Heart right ventricle (tissue), 16 donors: ENCODE data around the gene APOM. TPM values are rescaled to one million over a fixed set of nuclear protein-coding genes. Genes with fewer than 3 reads are reported as not detected.

Experiments used
- ATAC-seq, 8 donors: fragments of 200-7000 bp; cut with Tn5 transposase; one replicate each; pipeline ENCODE4 v1.9.1; 2020; ENCODE audit warnings: mild to moderate bottlenecking in 8 of 8, moderate library complexity in 8 of 8, moderate number of reproducible peaks in 1 of 8
- DNase-seq, 2 donors: peaks; one replicate each; pipeline ENCODE4 v3.0.0-alpha.2; 2020
- H3K27ac ChIP-seq, 10 donors: fragments of 200-600 bp; sonication (generic) in 2 of 10; one replicate each; pipeline versions ENCODE4 v1.5.0 to v1.8.0; 2020 to 2022; ENCODE audit warnings: mild to moderate bottlenecking in 3 of 10
- H3K27me3 ChIP-seq, 7 donors: fragments of 200-600 bp; one replicate each; pipeline ENCODE4 v1.8.0; 2021 to 2022; ENCODE audit warnings: mild to moderate bottlenecking in 2 of 7
- H3K36me3 ChIP-seq, 9 donors: fragments of 200-600 bp; sonication (generic) in 1 of 9; one replicate each; pipeline versions ENCODE4 v1.5.0 to v1.8.0; 2020 to 2022; ENCODE audit warnings: mild to moderate bottlenecking in 2 of 9
- H3K4me1 ChIP-seq, 9 donors: fragments of 200-600 bp; sonication (generic) in 1 of 9; one replicate each; pipeline versions ENCODE4 v1.5.0 to v1.8.0; 2020 to 2022; ENCODE audit warnings: mild to moderate bottlenecking in 4 of 9
- H3K4me3 ChIP-seq, 10 donors: fragments of 200-600 bp; sonication (generic) in 2 of 10; one replicate each; pipeline versions ENCODE4 v1.5.0 to v1.8.0; 2020 to 2022; ENCODE audit warnings: mild to moderate bottlenecking in 7 of 10, moderate library complexity in 2 of 10
- H3K9me3 ChIP-seq, 11 donors: fragments of 200-600 bp in 10 of 11; sonication (generic) in 2 of 11; one replicate each; pipeline versions ENCODE4 v1.5.0 to v1.8.0; 2013 to 2022; ENCODE audit warnings: mild to moderate bottlenecking in 2 of 11, control low read depth in 1 of 11, moderate library complexity in 1 of 11
- WGBS, 2 donors: extraction: QIAGEN DNeasy Blood & Tissue Kit; methylation state at CpG; one replicate each; pipeline ENCODE4 v1.1.7; 2013; ENCODE audit warnings: inconsistent platforms in 1 of 2; 5-methylcytosine and 5-hydroxymethylcytosine counted together
- intact Hi-C, 10 donors: fragments of 100-400 bp; cut with DNase I; formaldehyde crosslinking; loops; one replicate each; pipeline versions ENCODE4 v1.11.1 to v1.14.2; 2022
- microRNA-seq, 2 donors: library from miRNA; unstranded; fragments of <30 nt; microRNA quantifications; one replicate each; pipeline ENCODE4 v1.2.0, GENCODE V29; 2021
- polyA plus RNA-seq, 2 donors: library from polyadenylated mRNA; stranded (reverse); fragments of 200-250 nt; gene quantifications; one replicate each; pipeline ENCODE4 v1.2.3, GENCODE V29; 2013
- total RNA-seq, 10 donors: library from RNA; stranded (reverse); fragmentation: NEBNext Ultra II Directional in 3 of 10; extraction: Animal tissue kit (Norgen Biotek cat#: 25700) in 3 of 10; gene quantifications; one replicate each; pipeline versions ENCODE4 v1.2.1 to v1.2.4, GENCODE V29; 2021 to 2023
- TF ChIP-seq, protein P1 (sequence below), 9 donors: fragments of 200-600 bp; sonication (generic) in 2 of 9; IDR thresholded peaks; one replicate each; pipeline versions ENCODE4 v1.5.0 to v1.8.0; 2021 to 2022; ENCODE audit warnings: antibody characterized with exemption in 9 of 9, mild to moderate bottlenecking in 5 of 9, moderate library complexity in 1 of 9
- donor health status: Arrhythmogenic right ventricular cardiomyopathy.
- donor health status: ischemic (EF 13 %, LVEDD 7.1; RV severe dilation, severe dysfunction).
- donor health status: healthy with polysubstance abuse.
- donor health status: DM: no; HTN: yes; CAD: no.
- donor health status: DM: no; HTN: no; CAD: no.
- donor health status: ischemic (EF 25% LVEDD 6.9; RV normal size, moderate dysfunction).
- donor health status: ischemic (EF 25% LVEDD 5.7; RV mildly dilated, moderate dysfunction).
- donor health status: healthy.
- donor health status: DM: yes; HTN: yes; CAD: no.
- donor health status: Ischemic cardiomyopathy.
- donor health status: ischemic (EF 35%, LVEDD 5.7; RV mildly dilated, moderate dysfunction).
- donor health status: nonischemic (EF 11% LVEDD 7.7; RV severe dilation, severe dysfunction).
- donor health status: DM: yes; HTN: yes; CAD: no.
- donor health status: PGD.
- donor health status: ischemic (EF 29% LVEDD 5.4; RV normal size, mild dysfunction).
- donor health status: nonischemic (EF 23%, LVEDD 6.1; RV moderate dilation, normal function).

APOM gene
- total and polyA plus RNA-seq, 12 donors: 1.8 to 7.4 (median 3.0) TPM

DNA sequence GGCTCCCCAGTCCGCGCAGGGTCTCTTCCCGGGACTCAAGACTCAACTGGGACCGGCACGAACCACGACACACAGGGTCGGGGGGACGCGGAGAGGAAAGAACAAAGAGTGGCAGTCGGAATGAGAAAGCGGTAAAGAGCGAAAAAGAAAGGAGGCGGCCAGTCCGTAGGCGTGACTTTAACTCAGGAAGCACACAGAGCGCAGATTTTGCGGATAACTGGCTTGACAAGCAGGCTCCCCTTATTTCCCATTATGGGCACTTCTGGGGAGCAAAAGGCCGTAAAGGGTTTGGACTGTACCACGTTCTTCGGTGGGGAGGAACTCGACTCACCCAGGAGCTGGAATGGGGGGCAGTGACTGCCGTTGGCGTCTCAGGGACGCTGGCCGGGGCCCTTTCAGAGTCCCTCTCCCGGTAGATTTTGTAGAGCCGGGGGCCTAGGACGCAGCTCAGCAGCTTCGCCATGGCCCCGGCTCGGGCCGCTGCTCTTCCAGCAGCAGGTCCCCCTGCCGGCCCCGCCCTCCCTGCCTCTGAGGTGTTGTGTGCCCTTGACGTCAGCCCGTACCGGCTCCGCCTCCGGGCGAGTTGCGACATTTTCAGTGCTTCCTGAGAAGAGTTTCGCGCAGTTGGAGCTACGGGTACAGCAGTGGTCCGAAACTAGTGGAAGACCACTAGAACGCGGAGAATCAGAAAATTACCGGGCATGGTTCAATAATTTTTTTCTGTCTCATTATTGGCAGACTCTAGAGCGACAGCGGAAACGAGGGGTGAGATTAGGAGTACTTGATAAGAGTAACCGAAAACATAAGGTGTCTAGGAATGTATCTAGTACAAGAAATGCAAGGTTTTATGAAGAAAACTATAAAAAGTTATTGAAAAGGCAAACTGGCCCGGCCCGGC lies 47.4 kb downstream of the APOM start, which contains the start of gene ABHD16A:
Gene ABHD16A, minus strand, starts transcription at position 506 of the 898 bp plus-strand sequence. Its CDS starts 43 bp downstream, at position 463.
- intact Hi-C loops: no loop called here
- Histone ChIP-seq H3K27me3 (no peaks in the 10 kb centered on the region), H3K36me3 (peaks cover 0 to 33% (median 11%) of the 10 kb centered on the region in 9 donors), H3K9me3 (no peaks in the 10 kb centered on the region), H3K27ac (peak within 1 kb of the TSS; percentile 91 to 99 (median 96)), H3K4me1 (peaks cover 11 to 32% (median 22%) of the 10 kb centered on the region in 9 donors), H3K4me3 (peak within 1 kb of the TSS; percentile 56 to 89 (median 78))
- ATAC-seq: peak; percentile 98 to 99 (median 99)
- WGBS, 2 donors: 0 to 1% methylated on average over 53 to 54 of the region's 54 CpGs
- TF ChIP-seq, protein P1, sequence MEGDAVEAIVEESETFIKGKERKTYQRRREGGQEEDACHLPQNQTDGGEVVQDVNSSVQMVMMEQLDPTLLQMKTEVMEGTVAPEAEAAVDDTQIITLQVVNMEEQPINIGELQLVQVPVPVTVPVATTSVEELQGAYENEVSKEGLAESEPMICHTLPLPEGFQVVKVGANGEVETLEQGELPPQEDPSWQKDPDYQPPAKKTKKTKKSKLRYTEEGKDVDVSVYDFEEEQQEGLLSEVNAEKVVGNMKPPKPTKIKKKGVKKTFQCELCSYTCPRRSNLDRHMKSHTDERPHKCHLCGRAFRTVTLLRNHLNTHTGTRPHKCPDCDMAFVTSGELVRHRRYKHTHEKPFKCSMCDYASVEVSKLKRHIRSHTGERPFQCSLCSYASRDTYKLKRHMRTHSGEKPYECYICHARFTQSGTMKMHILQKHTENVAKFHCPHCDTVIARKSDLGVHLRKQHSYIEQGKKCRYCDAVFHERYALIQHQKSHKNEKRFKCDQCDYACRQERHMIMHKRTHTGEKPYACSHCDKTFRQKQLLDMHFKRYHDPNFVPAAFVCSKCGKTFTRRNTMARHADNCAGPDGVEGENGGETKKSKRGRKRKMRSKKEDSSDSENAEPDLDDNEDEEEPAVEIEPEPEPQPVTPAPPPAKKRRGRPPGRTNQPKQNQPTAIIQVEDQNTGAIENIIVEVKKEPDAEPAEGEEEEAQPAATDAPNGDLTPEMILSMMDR (IDR thresholded peaks at IDR 0.05): peak in 3 of 9 donors; percentile 12 to 28 (median 27)
- DNase-seq: peak; percentile 99

GRCh38 chr6:31705931-31706330 lies 50.2 kb downstream of the APOM start:
- Histone ChIP-seq H3K9me3 (no peaks in the 10 kb centered on the region), H3K4me3 (no peak overlapping the region), H3K4me1 (peaks cover 11 to 24% (median 19%) of the 10 kb centered on the region in 9 donors), H3K27me3 (peaks cover 0 to 5% (median 0%) of the 10 kb centered on the region in 7 donors), H3K36me3 (peaks cover 0 to 4% (median 0%) of the 10 kb centered on the region in 9 donors), H3K27ac (no peak overlapping the region)
- 89 to 95% methylated on average over 6 of the region's 6 CpGs for WGBS, 2 donors
- intact Hi-C loops: no loop called here
- TF ChIP-seq, protein P1 (IDR thresholded peaks at IDR 0.05): no peak
- ATAC-seq: no peak
- DNase-seq: no peak

- H3K27ac ChIP-seq: no peak within 1 kb of the TSS
- no peaks in the 10 kb centered on the region for H3K36me3 ChIP-seq
- 25 to 36% methylated on average over 3 of the region's 3 CpGs for WGBS, 2 donors
- ATAC-seq: no peak
- H3K9me3 ChIP-seq: no peaks in the 10 kb centered on the region
- H3K27me3 ChIP-seq: peaks cover 0 to 5% (median 0%) of the 10 kb centered on the region in 7 donors
- H3K4me1 ChIP-seq: peaks cover 7 to 23% (median 12%) of the 10 kb centered on the region in 9 donors
- TF ChIP-seq, protein P1 (IDR thresholded peaks at IDR 0.05): no peak
- no peak within 1 kb of the TSS for H3K4me3 ChIP-seq
- intact Hi-C loops: no loop called here
- no peak for DNase-seq
These were observed 50.9 kb downstream of the APOM start, which contains the start of gene LY6G6F for GRCh38 chr6:31706599-31706998. Gene LY6G6F, plus strand, starts transcription at chr6:31706866. Its CDS starts 41 bp downstream, at chr6:31706907.

GRCh38 chr6:31707701-31708100 lies 52.0 kb downstream of the APOM start:
- no peak for ATAC-seq
- TF ChIP-seq, protein P1 (IDR thresholded peaks at IDR 0.05): no peak
- H3K27ac ChIP-seq: no peak overlapping the region

More at GRCh38 chr6:31707701-31708100, 52.0 kb downstream of the APOM start:
- DNase-seq: no peak
- H3K27me3 ChIP-seq: peaks cover 0 to 5% (median 0%) of the 10 kb centered on the region in 7 donors
- H3K4me1 ChIP-seq: peaks cover 0 to 16% (median 5%) of the 10 kb centered on the region in 9 donors
- H3K36me3 ChIP-seq: no peaks in the 10 kb centered on the region
- intact Hi-C loops: no loop called here
- H3K4me3 ChIP-seq: no peak overlapping the region
- H3K9me3 ChIP-seq: no peaks in the 10 kb centered on the region
- 89 to 91% methylated on average over 10 of the region's 10 CpGs for WGBS, 2 donors

Small RNA genes within 50 kb of the gene (microRNA-seq; reads per million reads assigned to microRNA genes)
- gene MIR4646: 0 to 0.51 reads per million in 2 donors
- 0 to 0.51 reads per million in 2 donors for gene MIR6832

Other genes with a start within 250 kb of the APOM start
Only the 30 nearest of the 37 such genes appear.
- 1 to 10 TPM in 6 of 10 donors, under 1 TPM in 4; 0.66 to 4.3 (median 1.6) TPM for gene MICB, start 157.7 kb upstream of the APOM start, total RNA-seq
- 1 to 10 TPM; 1.0 to 1.2 TPM for gene MICB, start 157.7 kb upstream of the APOM start, polyA plus RNA-seq
- not detected for gene MCCD1, start 126.9 kb upstream of the APOM start, total RNA-seq
- gene MCCD1, start 126.9 kb upstream of the APOM start, polyA plus RNA-seq: not detected
- gene DDX39B, start 113.9 kb upstream of the APOM start, total RNA-seq: 100 to 1,000 TPM; 154 to 193 (median 172) TPM
- 100 to 1,000 TPM; 160 to 422 TPM for gene DDX39B, start 113.9 kb upstream of the APOM start, polyA plus RNA-seq
- 1 to 10 TPM in 9 of 10 donors, under 1 TPM in 1; 0.97 to 2.2 (median 2.0) TPM for gene ATP6V1G2, start 109.3 kb upstream of the APOM start, total RNA-seq
- 1 to 10 TPM in 1 of 2 donors, under 1 TPM in 1; 0.88 to 2.5 TPM for gene ATP6V1G2, start 109.3 kb upstream of the APOM start, polyA plus RNA-seq
- gene NFKBIL1, start 108.3 kb upstream of the APOM start, total RNA-seq: 10 to 100 TPM in 9 of 10 donors, 1 to 10 TPM in 1; 9.7 to 15.8 (median 11.7) TPM
- 10 to 100 TPM; 18.5 to 22.2 TPM for gene NFKBIL1, start 108.3 kb upstream of the APOM start, polyA plus RNA-seq
- under 1 TPM in 2 of 10 donors, not detected in 8; 0.15 to 0.86 TPM for gene LTA, start 83.6 kb upstream of the APOM start, total RNA-seq
- gene LTA, start 83.6 kb upstream of the APOM start, polyA plus RNA-seq: under 1 TPM; 0.06 to 0.44 TPM
- gene TNF, start 80.3 kb upstream of the APOM start, total RNA-seq: 1 to 10 TPM in 2 of 10 donors, under 1 TPM in 7, not detected in 1; 0.33 to 3.0 (median 0.61) TPM
- under 1 TPM; 0.16 to 0.51 TPM for gene TNF, start 80.3 kb upstream of the APOM start, polyA plus RNA-seq
- 1 to 10 TPM in 3 of 10 donors, under 1 TPM in 6, not detected in 1; 0.26 to 10.0 (median 0.67) TPM for gene LTB, start 73.5 kb upstream of the APOM start, total RNA-seq
- gene LTB, start 73.5 kb upstream of the APOM start, polyA plus RNA-seq: under 1 TPM; 0.51 to 0.65 TPM
- 10 to 100 TPM in 1 of 10 donors, 1 to 10 TPM in 9; 2.6 to 35.6 (median 3.9) TPM for gene LST1, start 69.6 kb upstream of the APOM start, total RNA-seq
- 1 to 10 TPM; 6.5 to 8.7 TPM for gene LST1, start 69.6 kb upstream of the APOM start, polyA plus RNA-seq
- 1 to 10 TPM in 1 of 10 donors, under 1 TPM in 2, not detected in 7; 0.31 to 1.0 (median 0.33) TPM for gene NCR3, start 62.9 kb upstream of the APOM start, total RNA-seq
- not detected for gene NCR3, start 62.9 kb upstream of the APOM start, polyA plus RNA-seq
- 10 to 100 TPM in 3 of 10 donors, 1 to 10 TPM in 7; 2.8 to 62.1 (median 6.2) TPM for gene AIF1, start 40.7 kb upstream of the APOM start, total RNA-seq
- gene AIF1, start 40.7 kb upstream of the APOM start, polyA plus RNA-seq: 10 to 100 TPM; 18.2 to 20.2 TPM
- gene PRRC2A, start 35.2 kb upstream of the APOM start, total RNA-seq: 100 to 1,000 TPM in 4 of 10 donors, 10 to 100 TPM in 6; 83.9 to 105 (median 98.9) TPM
- gene PRRC2A, start 35.2 kb upstream of the APOM start, polyA plus RNA-seq: 100 to 1,000 TPM in 1 of 2 donors, 10 to 100 TPM in 1; 93.4 to 179 TPM
- 100 to 1,000 TPM; 262 to 347 (median 300) TPM for gene BAG6, start 3.2 kb upstream of the APOM start, total RNA-seq
- 100 to 1,000 TPM; 311 to 522 TPM for gene BAG6, start 3.2 kb upstream of the APOM start, polyA plus RNA-seq
- 10 to 100 TPM; 15.9 to 23.3 (median 18.0) TPM for gene C6orf47, start 4.9 kb downstream of the APOM start, total RNA-seq
- 10 to 100 TPM; 18.5 to 22.2 TPM for gene C6orf47, start 4.9 kb downstream of the APOM start, polyA plus RNA-seq
- 10 to 100 TPM; 14.5 to 23.8 (median 18.3) TPM for gene GPANK1, start 9.1 kb downstream of the APOM start, total RNA-seq
- 10 to 100 TPM; 15.4 to 17.8 TPM for gene GPANK1, start 9.1 kb downstream of the APOM start, polyA plus RNA-seq
- gene CSNK2B, start 10.2 kb downstream of the APOM start, total RNA-seq: 100 to 1,000 TPM; 101 to 153 (median 115) TPM
- gene CSNK2B, start 10.2 kb downstream of the APOM start, polyA plus RNA-seq: 100 to 1,000 TPM; 109 to 199 TPM
- gene LY6G5B, start 14.1 kb downstream of the APOM start, total RNA-seq: 1 to 10 TPM; 2.4 to 6.7 (median 3.8) TPM
- 1 to 10 TPM; 3.6 to 7.3 TPM for gene LY6G5B, start 14.1 kb downstream of the APOM start, polyA plus RNA-seq
- gene LY6G5C, start 25.2 kb downstream of the APOM start, total RNA-seq: 1 to 10 TPM; 1.2 to 3.5 (median 1.9) TPM
- gene LY6G5C, start 25.2 kb downstream of the APOM start, polyA plus RNA-seq: 1 to 10 TPM; 2.0 to 2.6 TPM
- gene ABHD16A, start 47.4 kb downstream of the APOM start, total RNA-seq: 10 to 100 TPM; 24.3 to 40.3 (median 28.7) TPM
- gene ABHD16A, start 47.4 kb downstream of the APOM start, polyA plus RNA-seq: 10 to 100 TPM; 28.0 to 45.2 TPM
- not detected for gene LY6G6F, start 51.0 kb downstream of the APOM start, total RNA-seq
- not detected for gene LY6G6F, start 51.0 kb downstream of the APOM start, polyA plus RNA-seq
- gene LY6G6D, start 59.5 kb downstream of the APOM start, total RNA-seq: not detected
- not detected for gene LY6G6D, start 59.5 kb downstream of the APOM start, polyA plus RNA-seq
- not detected for gene LY6G6C, start 65.9 kb downstream of the APOM start, total RNA-seq
- not detected for gene LY6G6C, start 65.9 kb downstream of the APOM start, polyA plus RNA-seq
- gene MPIG6B, start 67.5 kb downstream of the APOM start, total RNA-seq: under 1 TPM in 7 of 10 donors, not detected in 3; 0.11 to 0.97 (median 0.27) TPM
- under 1 TPM; 0.13 to 0.37 TPM for gene MPIG6B, start 67.5 kb downstream of the APOM start, polyA plus RNA-seq
- 10 to 100 TPM; 35.2 to 61.6 (median 51.5) TPM for gene DDAH2, start 73.4 kb downstream of the APOM start, total RNA-seq
- gene DDAH2, start 73.4 kb downstream of the APOM start, polyA plus RNA-seq: 100 to 1,000 TPM in 1 of 2 donors, 10 to 100 TPM in 1; 96.4 to 117 TPM
- 100 to 1,000 TPM in 2 of 10 donors, 10 to 100 TPM in 8; 64.5 to 219 (median 87.9) TPM for gene CLIC1, start 80.6 kb downstream of the APOM start, total RNA-seq
- 100 to 1,000 TPM in 1 of 2 donors, 10 to 100 TPM in 1; 51.1 to 400 TPM for gene CLIC1, start 80.6 kb downstream of the APOM start, polyA plus RNA-seq
- 1 to 10 TPM in 8 of 10 donors, under 1 TPM in 2; 0.89 to 4.3 (median 2.6) TPM for gene MSH5, start 84.1 kb downstream of the APOM start, total RNA-seq
- gene MSH5, start 84.1 kb downstream of the APOM start, polyA plus RNA-seq: 1 to 10 TPM in 1 of 2 donors, under 1 TPM in 1; 0.97 to 6.1 TPM
- 1 to 10 TPM in 1 of 10 donors, under 1 TPM in 6, not detected in 3; 0.52 to 1.2 (median 0.72) TPM for gene SAPCD1, start 106.8 kb downstream of the APOM start, total RNA-seq
- gene SAPCD1, start 106.8 kb downstream of the APOM start, polyA plus RNA-seq: 1 to 10 TPM in 1 of 2 donors, under 1 TPM in 1; 0.36 to 1.9 TPM
- gene VWA7, start 121.4 kb downstream of the APOM start, total RNA-seq: 10 to 100 TPM in 9 of 10 donors, 1 to 10 TPM in 1; 10.0 to 28.3 (median 20.8) TPM
- gene VWA7, start 121.4 kb downstream of the APOM start, polyA plus RNA-seq: 1 to 10 TPM; 2.2 to 6.6 TPM
- 10 to 100 TPM; 22.4 to 43.4 (median 29.5) TPM for gene VARS1, start 139.9 kb downstream of the APOM start, total RNA-seq
- 10 to 100 TPM; 26.5 to 44.0 TPM for gene VARS1, start 139.9 kb downstream of the APOM start, polyA plus RNA-seq
- 10 to 100 TPM; 18.9 to 27.6 (median 23.0) TPM for gene LSM2, start 151.1 kb downstream of the APOM start, total RNA-seq
- gene LSM2, start 151.1 kb downstream of the APOM start, polyA plus RNA-seq: 10 to 100 TPM; 17.5 to 52.0 TPM